Epithelial cell of proximal tubule (primary cell): ENCODE results near the gene APOL1. TPM values are rescaled to one million over a fixed set of nuclear protein-coding genes. Genes with fewer than 3 reads are reported as not detected.
"Not testable (repeated sequence)": the region's sequence is repeated elsewhere in the genome, so short reads cannot be mapped to it uniquely, and the experiment has no call there.

Experiments
- DNase-seq: peaks from one replicate; pipeline ENCODE4 v3.0.0-alpha.2; 2011; ENCODE audit warnings: low read depth
- H3K4me3 ChIP-seq: 2 replicates; pipeline ENCODE4 v1.5.1; 2011; ENCODE audit warnings: low read depth, mild to moderate bottlenecking, low read length
- CTCF ChIP-seq: conservative IDR thresholded peaks from 2 replicates; pipeline ENCODE4 v1.5.1; 2012; ENCODE audit warnings: low read depth, mild to moderate bottlenecking, low read length
- total RNA-seq: library from RNA; depleted of rRNA; stranded (reverse); fragments of >200 nt; gene quantifications from 2 replicates; pipeline ENCODE4 v1.2.3, GENCODE V29; 2015

APOL1 gene
- total RNA-seq, 1 donor from 2014 or later: 5.7 TPM

GRCh38 chr22:36245805-36246356 is 7.1 kb upstream of the APOL1 start:
- no peak overlapping the region for H3K4me3 ChIP-seq
- DNase-seq: no peak
- no peak for TF ChIP-seq CTCF

- H3K4me3 ChIP-seq: no peak overlapping the region
- DNase-seq: no peak
- no peak for TF ChIP-seq CTCF
These were observed 6.2 kb upstream of the APOL1 start for GRCh38 chr22:36246718-36247117.

- no peak for DNase-seq
- H3K4me3 ChIP-seq: no peak overlapping the region
- no peak for TF ChIP-seq CTCF
These were observed 5.0 kb upstream of the APOL1 start for GRCh38 chr22:36247955-36248354.

GRCh38 chr22:36249160-36249559 is 3.8 kb upstream of the APOL1 start:
- no peak overlapping the region for H3K4me3 ChIP-seq
- no peak for DNase-seq
- TF ChIP-seq CTCF: no peak

GRCh38 chr22:36250292-36250960 is 2.5 kb upstream of the APOL1 start:
- not testable (repeated sequence) for DNase-seq, H3K4me3 ChIP-seq

GRCh38 chr22:36251979-36252608 is 839 bp upstream of the APOL1 start:
- DNase-seq, H3K4me3 ChIP-seq: not testable (repeated sequence)

GRCh38 chr22:36253523-36254490 is 874 bp downstream of the APOL1 start:
- no peak for DNase-seq
- no peak for TF ChIP-seq CTCF
- peak overlapping the region; percentile 78 for H3K4me3 ChIP-seq

- DNase-seq, H3K4me3 ChIP-seq: not testable (repeated sequence)
These were observed 2.6 kb downstream of the APOL1 start for GRCh38 chr22:36255572-36255971.
